Cardiac muscle cell (in vitro differentiated cells and primary cell): Measurements from ENCODE around the gene LACTBL1. TPM values are rescaled to one million over a fixed set of nuclear protein-coding genes. Genes with fewer than 3 reads are reported as not detected.

Source experiments
- DNase-seq, 2 donors: peaks; one replicate each; pipeline versions ENCODE4 v3.0.0 to v3.0.0-alpha.2; 2010 to 2017; ENCODE audit warnings: low read depth in 1 of 2, low spot score in 1 of 2
- H3K27ac ChIP-seq: fragments of 200-600 bp; sonication (generic); 2 replicates; pipeline ENCODE4 v1.5.1; 2016
- H3K27me3 ChIP-seq: fragments of 200-600 bp; sonication (generic); 2 replicates; pipeline ENCODE4 v1.6.0; 2016; ENCODE audit warnings: control low read depth
- H3K36me3 ChIP-seq: fragments of 200-600 bp; sonication (generic); 2 replicates; pipeline ENCODE4 v1.5.1; 2016; ENCODE audit warnings: control low read depth
- H3K4me1 ChIP-seq: fragments of 200-600 bp; sonication (generic); 2 replicates; pipeline ENCODE4 v1.8.1; 2017; ENCODE audit warnings: low read depth, mild to moderate bottlenecking, mixed run types
- H3K4me3 ChIP-seq: fragments of 200-600 bp; sonication (generic); 2 replicates; pipeline ENCODE4 v1.5.1; 2016; ENCODE audit warnings: mild to moderate bottlenecking
- H3K9me3 ChIP-seq: fragments of 200-600 bp; sonication (generic); 2 replicates; pipeline ENCODE4 v1.5.1; 2017; ENCODE audit warnings: low read depth, mild to moderate bottlenecking, control low read depth
- polyA plus RNA-seq: library from polyadenylated mRNA; unstranded; fragments of >200 nt; fragmentation: Nextera tagmentation; extraction: Ambion mirVana; gene quantifications from 2 replicates; pipeline ENCODE4 v1.2.1, GENCODE V29; 2016
- total RNA-seq: library from RNA; depleted of rRNA; stranded (reverse); fragments of >200 nt; gene quantifications from 2 replicates; pipeline ENCODE4 v1.2.3, GENCODE V29; 2016
- TF ChIP-seq, protein P1 (sequence below): IDR thresholded peaks from 2 replicates; pipeline ENCODE4 v1.5.1; 2012; ENCODE audit warnings: low read depth, mild to moderate bottlenecking, low read length

The LACTBL1 gene
- total and polyA plus RNA-seq, 2 experiments from 2014 or later = not detected

DNA sequence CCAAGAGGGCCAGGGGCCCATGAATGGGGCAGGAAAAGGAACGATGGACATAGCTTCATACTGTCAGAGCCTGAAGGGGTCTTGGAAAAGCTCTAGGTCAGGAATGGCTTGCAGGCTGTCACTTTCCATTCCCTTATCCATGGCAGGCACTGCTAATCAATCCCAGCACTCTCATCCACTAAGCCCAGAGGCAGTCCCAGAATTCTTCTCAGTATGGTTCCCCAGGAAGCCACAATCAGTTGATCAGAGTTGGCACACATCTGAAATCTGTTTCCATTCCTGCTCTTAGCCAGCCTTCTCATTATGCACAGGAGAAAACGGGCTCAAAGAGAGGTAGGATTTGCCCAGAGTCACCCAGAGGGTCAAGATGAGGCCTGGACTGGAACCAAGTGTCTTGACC, 65.7 kb downstream of the LACTBL1 start:
- Histone ChIP-seq H3K27ac (no peak overlapping the region), H3K4me1 (no peaks in the 10 kb centered on the region), H3K27me3 (no peaks in the 10 kb centered on the region), H3K36me3 (peaks cover 7% of the 10 kb centered on the region), H3K4me3 (no peak overlapping the region), H3K9me3 (no peaks in the 10 kb centered on the region)
- TF ChIP-seq, protein P1, sequence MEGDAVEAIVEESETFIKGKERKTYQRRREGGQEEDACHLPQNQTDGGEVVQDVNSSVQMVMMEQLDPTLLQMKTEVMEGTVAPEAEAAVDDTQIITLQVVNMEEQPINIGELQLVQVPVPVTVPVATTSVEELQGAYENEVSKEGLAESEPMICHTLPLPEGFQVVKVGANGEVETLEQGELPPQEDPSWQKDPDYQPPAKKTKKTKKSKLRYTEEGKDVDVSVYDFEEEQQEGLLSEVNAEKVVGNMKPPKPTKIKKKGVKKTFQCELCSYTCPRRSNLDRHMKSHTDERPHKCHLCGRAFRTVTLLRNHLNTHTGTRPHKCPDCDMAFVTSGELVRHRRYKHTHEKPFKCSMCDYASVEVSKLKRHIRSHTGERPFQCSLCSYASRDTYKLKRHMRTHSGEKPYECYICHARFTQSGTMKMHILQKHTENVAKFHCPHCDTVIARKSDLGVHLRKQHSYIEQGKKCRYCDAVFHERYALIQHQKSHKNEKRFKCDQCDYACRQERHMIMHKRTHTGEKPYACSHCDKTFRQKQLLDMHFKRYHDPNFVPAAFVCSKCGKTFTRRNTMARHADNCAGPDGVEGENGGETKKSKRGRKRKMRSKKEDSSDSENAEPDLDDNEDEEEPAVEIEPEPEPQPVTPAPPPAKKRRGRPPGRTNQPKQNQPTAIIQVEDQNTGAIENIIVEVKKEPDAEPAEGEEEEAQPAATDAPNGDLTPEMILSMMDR = no peak
- DNase-seq = no peak

DNA sequence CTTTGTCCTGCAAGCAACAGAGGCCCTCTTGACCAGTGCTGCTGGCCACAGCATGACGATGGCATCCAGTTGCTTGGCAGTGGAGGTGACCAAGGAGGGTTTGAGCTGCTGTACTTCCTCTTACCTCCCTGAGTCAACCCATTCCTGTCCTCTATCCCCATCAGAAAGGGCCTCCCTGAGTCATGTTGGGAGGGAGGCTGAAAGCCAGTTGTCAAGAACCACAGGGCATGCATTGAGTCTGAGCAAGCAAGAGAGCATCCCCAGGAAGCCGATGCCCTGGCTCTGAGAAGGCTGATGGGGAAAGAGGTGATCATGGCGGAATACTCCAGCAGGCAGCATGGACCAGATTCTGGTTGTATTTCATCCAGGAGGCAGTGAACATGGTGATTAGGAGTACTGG, 69.6 kb downstream of the LACTBL1 start:
- Histone ChIP-seq H3K27ac (no peak overlapping the region), H3K27me3 (no peaks in the 10 kb centered on the region), H3K9me3 (no peaks in the 10 kb centered on the region), H3K36me3 (peaks cover 2% of the 10 kb centered on the region), H3K4me1 (no peaks in the 10 kb centered on the region), H3K4me3 (no peak overlapping the region)
- TF ChIP-seq, protein P1 = no peak
- DNase-seq = no peak

Other genes starting within 250 kb of the LACTBL1 start
- gene TEX46, start 43.0 kb upstream of the LACTBL1 start, total RNA-seq = not detected in 2 replicates
- not detected in 2 replicates for gene TEX46, start 43.0 kb upstream of the LACTBL1 start, polyA plus RNA-seq
- 149 and 168 TPM in 2 replicates for gene KDM1A, start 46.6 kb upstream of the LACTBL1 start, total RNA-seq
- 138 and 184 TPM in 2 replicates for gene KDM1A, start 46.6 kb upstream of the LACTBL1 start, polyA plus RNA-seq
- gene LUZP1, start 196.0 kb upstream of the LACTBL1 start, total RNA-seq = 19.7 and 26.6 TPM in 2 replicates
- gene LUZP1, start 196.0 kb upstream of the LACTBL1 start, polyA plus RNA-seq = 34.2 and 35.2 TPM in 2 replicates
- gene HTR1D, start 244.6 kb upstream of the LACTBL1 start, total RNA-seq = 0.09 TPM in 1 of 2 replicates, not detected in the other
- not detected in 2 replicates for gene HTR1D, start 244.6 kb upstream of the LACTBL1 start, polyA plus RNA-seq